ENCODE data around the gene DPM3.

DPM3 gene

GRCh38 chr1:155175927-155176371, 35.6 kb upstream of the DPM3 start:
- ChIA-PET POLR2A (no interaction called here), CTCF (interaction anchor here (0.9 to 11.6 kb wide), 15 partner anchors 9 to 415 kb away, joined by 3 to 167 read pairs (median 8); partner anchors contain the start of genes MTX1 and THBS3)
- DNase-seq (ENCODE audit: extremely low spot score): no peak
- no peak for TF ChIP-seq CTCF (IDR thresholded peaks at IDR 0.05; ENCODE audit: control extremely low read depth, extremely low read depth, low read depth, missing control alignments)

GRCh38 chr1:155175281-155175926, 35.1 kb upstream of the DPM3 start:
- TF ChIP-seq CTCF (IDR thresholded peaks at IDR 0.05; ENCODE audit: control extremely low read depth, extremely low read depth, low read depth, missing control alignments): no peak
- no peak for DNase-seq (ENCODE audit: extremely low spot score)
- POLR2A ChIA-PET: interaction anchor here (0.7 kb wide), 1 partner anchor 1317 kb away, joined by 3 read pairs; no protein-coding TSS in a partner anchor
- CTCF ChIA-PET: interaction anchor here (0.9 to 11.6 kb wide), 19 partner anchors 10 to 416 kb away, joined by 3 to 167 read pairs (median 4); partner anchors contain the start of genes MTX1 and THBS3

- POLR2A ChIA-PET: interaction anchor here (0.6 to 0.7 kb wide), 2 partner anchors 186 to 1317 kb away, joined by 3 read pairs; no protein-coding TSS in a partner anchor
- CTCF ChIA-PET: interaction anchor here (0.8 to 11.6 kb wide), 19 partner anchors 11 to 417 kb away, joined by 3 to 167 read pairs (median 6); partner anchors contain the start of genes MTX1, SLC50A1 and THBS3
- DNase-seq (ENCODE audit: extremely low spot score): no peak
- TF ChIP-seq CTCF (IDR thresholded peaks at IDR 0.05; ENCODE audit: control extremely low read depth, extremely low read depth, low read depth, missing control alignments): no peak
Measured at GRCh38 chr1:155174324-155175280, 34.3 kb upstream of the DPM3 start.

GRCh38 chr1:155173478-155174323, 33.4 kb upstream of the DPM3 start, which contains the start of gene TRIM46:
TRIM46 (plus strand) TSS chr1:155173849; CDS start chr1:155173967, 118 bp downstream.
- ChIA-PET POLR2A (interaction anchor here (0.6 to 1.7 kb wide), 3 partner anchors 82 to 187 kb away, joined by 3 to 5 read pairs (median 3); no protein-coding TSS in a partner anchor), CTCF (interaction anchor here (0.7 to 11.6 kb wide), 45 partner anchors 10 to 1187 kb away, joined by 3 to 167 read pairs (median 6); partner anchors contain the start of genes EFNA3, FDPS, MTX1 and SLC50A1)
- DNase-seq (ENCODE audit: extremely low spot score): peak; percentile 78
- no peak for TF ChIP-seq CTCF (IDR thresholded peaks at IDR 0.05; ENCODE audit: control extremely low read depth, extremely low read depth, low read depth, missing control alignments)

- TF ChIP-seq CTCF (IDR thresholded peaks at IDR 0.05; ENCODE audit: control extremely low read depth, extremely low read depth, low read depth, missing control alignments): peak; percentile 98
- ChIA-PET CTCF (interaction anchor here (0.7 to 11.6 kb wide), 50 partner anchors 9 to 1186 kb away, joined by 3 to 167 read pairs (median 5); partner anchors contain the start of genes EFNA3, FDPS, MTX1 and RUSC1), POLR2A (interaction anchor here (0.7 to 1.7 kb wide), 3 partner anchors 32 to 116 kb away, joined by 3 to 5 read pairs (median 3); no protein-coding TSS in a partner anchor)
- DNase-seq (ENCODE audit: extremely low spot score): peak; percentile 97
Measured at GRCh38 chr1:155172732-155173477, 32.6 kb upstream of the DPM3 start, which contains the start of gene KRTCAP2. KRTCAP2 (minus strand) TSS chr1:155173304; CDS start chr1:155173224, 80 bp downstream.

Data from GM10248 (cell line).